GM19351 (cell line): ENCODE results near the gene RFFL.

Experiments
- ATAC-seq: cut with Tn5 transposase; IDR thresholded peaks from one replicate; pipeline ENCODE4 v1.9.1; 2021; ENCODE audit warnings: mild to moderate bottlenecking, moderate library complexity; ENCODE audit not compliant: unreplicated experiment

The RFFL gene

GRCh38 chr17:35082073-35082657 lies 18.7 kb upstream of the RFFL start:
- no peak for ATAC-seq

GRCh38 chr17:35081638-35082037 lies 18.1 kb upstream of the RFFL start:
- ATAC-seq: no peak

GRCh38 chr17:35080536-35080935 lies 17.0 kb upstream of the RFFL start:
- no peak for ATAC-seq

- no peak for ATAC-seq
Measured at GRCh38 chr17:35079547-35080423, 16.3 kb upstream of the RFFL start.

GRCh38 chr17:35076874-35077273 lies 13.4 kb upstream of the RFFL start:
- no peak for ATAC-seq

GRCh38 chr17:35074711-35075707 lies 11.5 kb upstream of the RFFL start:
- no peak for ATAC-seq

GRCh38 chr17:35073991-35074627 lies 10.6 kb upstream of the RFFL start:
- ATAC-seq: no peak

- no peak for ATAC-seq
Measured at GRCh38 chr17:35073183-35073790, 9.8 kb upstream of the RFFL start.

GRCh38 chr17:35069311-35069710 lies 5.8 kb upstream of the RFFL start:
- no peak for ATAC-seq

- no peak for ATAC-seq
Measured at GRCh38 chr17:35068249-35068648, 4.7 kb upstream of the RFFL start.

GRCh38 chr17:35065880-35066279 lies 2.4 kb upstream of the RFFL start:
- no peak for ATAC-seq

- ATAC-seq: no peak
Measured at GRCh38 chr17:35064516-35065215, 1.2 kb upstream of the RFFL start.

GRCh38 chr17:35062308-35062707 lies 1.2 kb downstream of the RFFL start:
- ATAC-seq: no peak

GRCh38 chr17:35057332-35057915 lies 6.1 kb downstream of the RFFL start:
- ATAC-seq: no peak

- no peak for ATAC-seq
Measured at GRCh38 chr17:35056013-35056412, 7.5 kb downstream of the RFFL start.

- ATAC-seq: no peak
Measured at GRCh38 chr17:35053204-35053603, 10.3 kb downstream of the RFFL start.

- ATAC-seq: no peak
Measured at GRCh38 chr17:35052780-35053179, 10.7 kb downstream of the RFFL start.

- ATAC-seq: no peak
Measured at GRCh38 chr17:35052241-35052610, 11.3 kb downstream of the RFFL start.

GRCh38 chr17:35051579-35052240 lies 11.8 kb downstream of the RFFL start:
- no peak for ATAC-seq
